Prostate gland (tissue), 2 donors: ENCODE results near the gene OPTC. TPM values are rescaled to one million over a fixed set of nuclear protein-coding genes. Genes with fewer than 3 reads are reported as not detected.
"Not testable (repeated sequence)": the region's sequence is repeated elsewhere in the genome, so short reads cannot be mapped to it uniquely, and the experiment has no call there.

ENCODE experiments used
- DNase-seq: peaks from one replicate; pipeline ENCODE4 v3.0.0-alpha.2; 2019; ENCODE audit warnings: low spot score
- H3K27ac ChIP-seq, 2 donors: fragments of 200-600 bp; sonication (generic); 2 replicates each; pipeline ENCODE4 v1.5.1; 2017 to 2019
- H3K27me3 ChIP-seq: fragments of 200-600 bp; sonication (generic); replicated peaks from 2 replicates; pipeline ENCODE4 v1.5.1; 2019; ENCODE audit not compliant: insufficient read depth
- H3K36me3 ChIP-seq, 2 donors: fragments of 200-600 bp; sonication (generic); 1 replicate in 1 of 2; 2 replicates in 1 of 2; pipeline versions ENCODE4 v1.5.1 to v1.8.1; 2017 to 2019
- H3K4me1 ChIP-seq: fragments of 200-600 bp; sonication (generic); replicated peaks from 2 replicates; pipeline ENCODE4 v1.5.1; 2019
- H3K4me3 ChIP-seq, 2 donors: fragments of 200-600 bp; sonication (generic); 2 replicates each; pipeline ENCODE4 v1.5.1; 2017 to 2019
- H3K9me3 ChIP-seq: fragments of 200-600 bp; sonication (generic); 2 replicates; pipeline ENCODE4 v1.5.1; 2017
- POLR2A ChIP-seq: fragments of 450-650 bp; IDR thresholded peaks from one replicate; pipeline ENCODE4 v1.6.1; 2016; ENCODE audit warnings: antibody characterized with exemption, mild to moderate bottlenecking
- POLR2AphosphoS5 ChIP-seq: sonication (generic); formaldehyde crosslinking; IDR thresholded peaks from one replicate; pipeline ENCODE4 v1.6.1; 2017; ENCODE audit warnings: antibody characterized with exemption
- WGBS: methylation state at CpG from one replicate; pipeline ENCODE4 v1.1.5; 2018; 5-methylcytosine and 5-hydroxymethylcytosine counted together
- intact Hi-C: fragments of 100-400 bp; cut with DNase I; formaldehyde crosslinking; loops from one replicate; pipeline ENCODE4 v1.14.2; 2022
- total RNA-seq, 2 donors: library from RNA; depleted of rRNA; stranded (reverse); fragments of >200 nt; gene quantifications; one replicate each; pipeline ENCODE4 v1.1.0, GENCODE V29; 2016
- TF ChIP-seq, protein P1 (sequence below), 4 experiments: fragments of 200-600 bp in 2 of 4; fragments of 450-650 bp in 2 of 4; sonication (generic) in 2 of 4; IDR thresholded peaks; 1 replicate in 3 of 4; 2 replicates in 1 of 4; pipeline ENCODE4 v1.5.1; 2016 to 2019; ENCODE audit warnings: antibody characterized with exemption in 4 of 4, mild to moderate bottlenecking in 2 of 4, moderate library complexity in 2 of 4

OPTC gene, protein sequence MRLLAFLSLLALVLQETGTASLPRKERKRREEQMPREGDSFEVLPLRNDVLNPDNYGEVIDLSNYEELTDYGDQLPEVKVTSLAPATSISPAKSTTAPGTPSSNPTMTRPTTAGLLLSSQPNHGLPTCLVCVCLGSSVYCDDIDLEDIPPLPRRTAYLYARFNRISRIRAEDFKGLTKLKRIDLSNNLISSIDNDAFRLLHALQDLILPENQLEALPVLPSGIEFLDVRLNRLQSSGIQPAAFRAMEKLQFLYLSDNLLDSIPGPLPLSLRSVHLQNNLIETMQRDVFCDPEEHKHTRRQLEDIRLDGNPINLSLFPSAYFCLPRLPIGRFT
- not detected for total RNA-seq

DNA sequence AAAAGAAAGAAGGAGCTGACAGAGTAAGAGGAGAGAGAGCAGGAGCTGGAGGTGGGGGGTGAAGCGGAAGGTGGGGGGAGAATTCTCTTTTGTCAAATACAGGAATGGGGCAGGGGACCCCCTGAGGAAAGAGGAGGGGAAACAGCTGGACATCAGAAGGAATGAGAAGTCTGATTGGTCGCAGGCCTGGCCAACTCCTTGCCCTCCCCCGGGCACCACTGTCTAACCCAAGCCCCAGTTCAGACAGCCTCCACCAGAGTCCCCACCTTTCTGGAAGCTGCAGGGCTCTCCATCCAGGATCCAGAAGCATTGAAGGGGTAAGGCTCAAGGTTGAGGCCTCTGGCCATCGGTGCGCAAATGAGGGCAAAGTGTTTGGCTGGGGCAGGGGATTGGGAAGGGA lies at the start of gene OPTC:
Gene OPTC (plus strand): TSS at position 253 of the 400 bp plus-strand sequence. CDS start 1,853 bp downstream, outside the sequence.
- no peak within 1 kb of the TSS for H3K4me3 ChIP-seq
- WGBS: 85% methylated on average over 5 of the region's 5 CpGs
- intact Hi-C loops: no loop called here
- no peak for DNase-seq
- no peaks in the 10 kb centered on the region for H3K36me3 ChIP-seq
- H3K4me1 ChIP-seq: no peaks in the 10 kb centered on the region
- no peak within 1 kb of the TSS for H3K27ac ChIP-seq
- no peaks in the 10 kb centered on the region for H3K27me3 ChIP-seq
- TF ChIP-seq POLR2A: no peak
- TF ChIP-seq, protein P1, sequence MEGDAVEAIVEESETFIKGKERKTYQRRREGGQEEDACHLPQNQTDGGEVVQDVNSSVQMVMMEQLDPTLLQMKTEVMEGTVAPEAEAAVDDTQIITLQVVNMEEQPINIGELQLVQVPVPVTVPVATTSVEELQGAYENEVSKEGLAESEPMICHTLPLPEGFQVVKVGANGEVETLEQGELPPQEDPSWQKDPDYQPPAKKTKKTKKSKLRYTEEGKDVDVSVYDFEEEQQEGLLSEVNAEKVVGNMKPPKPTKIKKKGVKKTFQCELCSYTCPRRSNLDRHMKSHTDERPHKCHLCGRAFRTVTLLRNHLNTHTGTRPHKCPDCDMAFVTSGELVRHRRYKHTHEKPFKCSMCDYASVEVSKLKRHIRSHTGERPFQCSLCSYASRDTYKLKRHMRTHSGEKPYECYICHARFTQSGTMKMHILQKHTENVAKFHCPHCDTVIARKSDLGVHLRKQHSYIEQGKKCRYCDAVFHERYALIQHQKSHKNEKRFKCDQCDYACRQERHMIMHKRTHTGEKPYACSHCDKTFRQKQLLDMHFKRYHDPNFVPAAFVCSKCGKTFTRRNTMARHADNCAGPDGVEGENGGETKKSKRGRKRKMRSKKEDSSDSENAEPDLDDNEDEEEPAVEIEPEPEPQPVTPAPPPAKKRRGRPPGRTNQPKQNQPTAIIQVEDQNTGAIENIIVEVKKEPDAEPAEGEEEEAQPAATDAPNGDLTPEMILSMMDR (IDR thresholded peaks at IDR 0.05): no peak
- TF ChIP-seq POLR2AphosphoS5: no peak
- H3K9me3 ChIP-seq: no peaks in the 10 kb centered on the region

DNA sequence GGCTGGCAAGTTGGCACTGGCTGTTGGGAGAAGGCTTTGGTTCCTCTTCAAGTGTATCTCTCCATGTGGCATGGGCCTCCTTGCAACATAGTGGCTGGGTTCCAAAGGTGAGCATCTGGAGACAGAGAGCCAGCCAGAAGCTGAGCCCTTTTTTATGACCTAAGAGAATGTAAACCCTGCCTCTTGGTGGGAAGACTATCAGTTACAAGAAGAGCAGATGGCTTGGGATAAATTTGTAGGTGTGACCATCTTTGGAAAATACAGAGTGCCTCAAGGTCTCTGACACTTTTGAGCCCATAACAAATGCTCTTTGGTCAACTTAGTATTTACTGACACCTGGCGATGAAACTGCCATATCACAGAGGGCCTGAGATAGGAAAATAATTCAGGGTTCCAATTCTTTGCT lies 49.8 kb upstream of the OPTC start:
- Histone ChIP-seq H3K9me3 (no peaks in the 10 kb centered on the region), H3K4me1 (no peaks in the 10 kb centered on the region), H3K27ac (no peak overlapping the region), H3K4me3 (no peak overlapping the region), H3K36me3 (no peaks in the 10 kb centered on the region), H3K27me3 (no peaks in the 10 kb centered on the region)
- TF ChIP-seq, protein P1 (IDR thresholded peaks at IDR 0.05): no peak
- TF ChIP-seq POLR2A: no peak
- no peak for TF ChIP-seq POLR2AphosphoS5
- intact Hi-C loops: loop anchor here (5.0 kb wide), 1 partner anchor 172 kb away; no protein-coding TSS in a partner anchor
- 100% methylated on average over 1 of the region's 1 CpG for WGBS
- DNase-seq: no peak

DNA sequence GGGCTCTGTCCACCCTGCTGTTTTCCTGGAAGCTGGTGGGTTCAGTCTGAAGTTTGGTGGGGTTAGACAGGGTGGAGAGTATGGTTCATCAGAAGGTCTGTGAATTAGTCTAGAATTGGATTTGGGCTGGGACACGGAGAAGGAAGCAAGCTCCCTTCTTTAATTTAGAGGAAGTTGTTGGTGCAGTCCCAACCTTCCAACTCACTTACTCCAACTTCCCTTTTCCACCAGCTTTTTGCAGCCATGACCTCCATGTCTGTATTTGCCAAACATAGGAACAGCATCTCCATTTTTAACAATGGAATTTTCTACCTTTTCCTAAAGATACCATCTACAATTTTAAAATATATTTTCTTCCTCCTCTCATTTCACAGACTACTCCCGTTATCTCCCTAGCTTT lies 46.8 kb upstream of the OPTC start:
- DNase-seq: no peak
- H3K9me3 ChIP-seq: no peaks in the 10 kb centered on the region
- no peaks in the 10 kb centered on the region for H3K27me3 ChIP-seq
- no peaks in the 10 kb centered on the region for H3K4me1 ChIP-seq
- WGBS: 77% methylated on average over 2 of the region's 2 CpGs
- no peak overlapping the region for H3K27ac ChIP-seq
- H3K4me3 ChIP-seq: no peak overlapping the region
- intact Hi-C loops: no loop called here
- TF ChIP-seq, protein P1 (IDR thresholded peaks at IDR 0.05): no peak
- TF ChIP-seq POLR2AphosphoS5 (no peak), POLR2A (no peak)
- H3K36me3 ChIP-seq: no peaks in the 10 kb centered on the region

DNA sequence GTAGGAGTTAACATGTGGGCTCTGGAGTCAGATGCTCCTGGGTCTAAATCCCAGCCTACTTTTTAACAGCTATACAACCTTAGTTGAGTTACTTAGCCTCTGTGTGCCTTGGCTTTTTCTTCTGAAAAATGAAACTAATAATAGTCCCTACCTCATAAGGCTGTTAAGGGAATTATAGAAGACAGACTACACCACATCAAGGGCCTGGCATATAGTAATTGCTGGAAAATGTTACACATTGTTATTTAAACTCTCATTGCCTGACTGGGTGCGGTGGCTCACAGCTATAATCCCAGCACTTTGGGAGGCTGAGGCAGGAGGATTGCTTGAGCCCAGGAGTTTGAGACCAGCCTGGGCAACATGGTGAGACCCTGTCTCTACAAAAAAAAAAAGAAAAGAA lies 46.4 kb upstream of the OPTC start:
- H3K27ac ChIP-seq, H3K36me3 ChIP-seq, H3K4me3 ChIP-seq, H3K4me1 ChIP-seq, H3K9me3 ChIP-seq, H3K27me3 ChIP-seq, DNase-seq, intact Hi-C loops: not testable (repeated sequence)
- WGBS: 92% methylated on average over 1 of the region's 1 CpG

DNA sequence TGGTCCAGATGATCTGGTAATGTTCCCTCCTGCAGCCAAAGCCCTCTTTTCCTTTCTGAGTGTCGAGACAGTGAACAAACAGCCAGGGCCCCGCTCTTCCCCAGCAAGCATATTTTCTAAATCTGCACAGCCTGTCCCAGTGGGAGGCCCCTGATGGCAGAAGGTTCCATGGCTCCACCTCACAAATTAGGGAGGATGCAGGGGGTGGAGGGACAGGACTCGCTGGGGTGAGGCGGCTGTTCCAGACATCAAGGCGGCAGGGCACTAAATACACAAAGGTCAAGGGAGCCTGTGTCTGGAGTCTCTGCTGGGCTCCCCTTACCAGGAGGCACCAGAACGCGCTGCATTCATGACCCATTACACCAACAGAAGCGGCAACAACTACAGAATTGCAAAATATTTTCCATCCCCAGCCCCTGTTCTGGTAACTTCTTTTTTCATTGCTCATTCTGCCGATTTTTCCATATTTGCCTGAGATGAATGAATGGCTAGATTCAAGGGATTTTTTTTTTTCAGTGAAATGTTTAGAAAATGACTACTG lies 45.4 kb upstream of the OPTC start:
- no peaks in the 10 kb centered on the region for H3K27me3 ChIP-seq
- H3K27ac ChIP-seq: peak overlapping the region; percentile 27 to 45
- no peaks in the 10 kb centered on the region for H3K4me1 ChIP-seq
- intact Hi-C loops: no loop called here
- TF ChIP-seq POLR2A (no peak), POLR2AphosphoS5 (no peak)
- TF ChIP-seq, protein P1 (IDR thresholded peaks at IDR 0.05): no peak
- H3K36me3 ChIP-seq: no peaks in the 10 kb centered on the region
- DNase-seq: no peak
- H3K9me3 ChIP-seq: no peaks in the 10 kb centered on the region
- H3K4me3 ChIP-seq: no peak overlapping the region
- WGBS: 61% methylated on average over 9 of the region's 9 CpGs
